HepG2 (cell line): ENCODE measurements around the gene C20orf96. TPM values are rescaled to one million over a fixed set of nuclear protein-coding genes. Genes with fewer than 3 reads are reported as not detected.
A peak's percentile ranks its signal among the peaks of the same experiment; 100 is the strongest.

ENCODE experiments used
- KAT7 ChIP-seq: IDR thresholded peaks from 2 replicates; pipeline ENCODE4 v1.6.1; 2018; ENCODE audit warnings: borderline replicate concordance, missing compliant biosample characterization
- PRPF4 ChIP-seq: fragments of 200-400 bp; formaldehyde crosslinking; IDR thresholded peaks from 2 replicates; pipeline ENCODE4 v1.6.1; 2016; ENCODE audit warnings: low read length, low read depth; ENCODE audit not compliant: poor library complexity, severe bottlenecking
- SNRNP70 ChIP-seq: fragments of 200-400 bp; formaldehyde crosslinking; IDR thresholded peaks from 2 replicates; pipeline ENCODE4 v1.6.1; 2017; ENCODE audit warnings: mild to moderate bottlenecking, low read depth, low read length, moderate library complexity
- SOX5 ChIP-seq: IDR thresholded peaks from 2 replicates; pipeline ENCODE4 v1.6.1; 2016; ENCODE audit warnings: borderline replicate concordance
- SPEN ChIP-seq: sonication (generic); formaldehyde crosslinking; IDR thresholded peaks from 2 replicates; pipeline ENCODE4 v1.5.1; 2020; ENCODE audit warnings: low read depth, mild to moderate bottlenecking, missing genetic modification reagents
- SRSF4 ChIP-seq: fragments of 200-400 bp; formaldehyde crosslinking; IDR thresholded peaks from one replicate; pipeline ENCODE4 v1.6.1; 2018; ENCODE audit warnings: mild to moderate bottlenecking, low read depth, low read length, moderate library complexity; ENCODE audit not compliant: poor library complexity, severe bottlenecking
- SUZ12 ChIP-seq: fragments of 150-350 bp; IDR thresholded peaks from 2 replicates; pipeline ENCODE4 v1.6.1; 2014; ENCODE audit warnings: low read depth, low read length
- THYN1 ChIP-seq: sonication (generic); formaldehyde crosslinking; IDR thresholded peaks from 2 replicates; pipeline ENCODE4 v1.8.1; 2023; ENCODE audit warnings: low read depth, mild to moderate bottlenecking, moderate library complexity, missing genetic modification reagents, borderline replicate concordance
- ZC3H13 ChIP-seq: sonication (generic); formaldehyde crosslinking; IDR thresholded peaks from 2 replicates; pipeline ENCODE4 v1.8.1; 2023; ENCODE audit warnings: mild to moderate bottlenecking, missing genetic modification reagents, moderate library complexity
- ZNF354B ChIP-seq: sonication (generic); formaldehyde crosslinking; IDR thresholded peaks from 2 replicates; pipeline ENCODE4 v1.8.0; 2022; ENCODE audit warnings: mild to moderate bottlenecking, missing genetic modification reagents
- ZNF652 ChIP-seq: IDR thresholded peaks from 2 replicates; pipeline ENCODE4 v1.6.1; 2016; ENCODE audit warnings: low read depth, borderline replicate concordance
- ZNF775 ChIP-seq: sonication (generic); formaldehyde crosslinking; IDR thresholded peaks from 2 replicates; pipeline ENCODE4 v1.4.0; 2020; ENCODE audit warnings: missing genetic modification reagents, mild to moderate bottlenecking, moderate library complexity, borderline replicate concordance
- ZNF780A ChIP-seq: sonication (generic); formaldehyde crosslinking; IDR thresholded peaks from 2 replicates; pipeline ENCODE4 v1.8.0; 2022; ENCODE audit warnings: mild to moderate bottlenecking, missing genetic modification reagents, moderate library complexity
- polyA plus RNA-seq, 8 experiments: library from polyadenylated mRNA; depleted of rRNA in 3 of 8; stranded (reverse) in 7 of 8; unstranded in 1 of 8; fragments of >200 nt; fragmentation: Illumina TruSeq in 4 of 8; extraction: Trizol in 4 of 8; gene quantifications; 2 replicates each; pipeline versions ENCODE4 v1.2.1 to v1.2.3, GENCODE V29; 2011 to 2016; ENCODE audit warnings: low read depth in 4 of 8, missing spikeins in 1 of 8, mixed read lengths in 1 of 8; ENCODE audit not compliant: insufficient read depth in 1 of 8
- total RNA-seq, 5 experiments: library from RNA; depleted of rRNA; stranded (reverse); fragments of >200 nt; fragmentation: Illumina TruSeq; extraction: Trizol; gene quantifications; 2 replicates each; pipeline ENCODE4 v1.2.3, GENCODE V29; 2016; ENCODE audit warnings: low read depth in 1 of 5
- TF ChIP-seq, protein P1 (sequence below), 2 experiments: sonication (generic) in 1 of 2; formaldehyde crosslinking in 1 of 2; IDR thresholded peaks; 2 replicates each; pipeline versions ENCODE4 v1.5.1 to v1.6.1; 2011 to 2020; ENCODE audit warnings: borderline replicate concordance in 1 of 2, low read depth in 1 of 2, low read length in 1 of 2, mild to moderate bottlenecking in 1 of 2, missing genetic modification reagents in 1 of 2, moderate library complexity in 1 of 2
- TF ChIP-seq, protein P2 (sequence below): sonication (generic); formaldehyde crosslinking; IDR thresholded peaks from 2 replicates; pipeline ENCODE4 v1.4.0; 2020; ENCODE audit warnings: missing genetic modification reagents
- TF ChIP-seq, protein P3 (sequence below): sonication (generic); formaldehyde crosslinking; IDR thresholded peaks from 2 replicates; pipeline ENCODE4 v1.9.0; 2021; ENCODE audit warnings: missing genetic modification reagents, mild to moderate bottlenecking, borderline replicate concordance
- TF ChIP-seq, protein P4 (sequence below): sonication (generic); formaldehyde crosslinking; IDR thresholded peaks from 2 replicates; pipeline ENCODE4 v1.4.0; 2020; ENCODE audit warnings: missing genetic modification reagents

C20orf96 gene
- total and polyA plus RNA-seq, 2 of the 13 experiments (the other 11 are each of a cell fraction or from before 2014, with no cell fraction given), result 3.8 to 20.6 TPM

DNA sequence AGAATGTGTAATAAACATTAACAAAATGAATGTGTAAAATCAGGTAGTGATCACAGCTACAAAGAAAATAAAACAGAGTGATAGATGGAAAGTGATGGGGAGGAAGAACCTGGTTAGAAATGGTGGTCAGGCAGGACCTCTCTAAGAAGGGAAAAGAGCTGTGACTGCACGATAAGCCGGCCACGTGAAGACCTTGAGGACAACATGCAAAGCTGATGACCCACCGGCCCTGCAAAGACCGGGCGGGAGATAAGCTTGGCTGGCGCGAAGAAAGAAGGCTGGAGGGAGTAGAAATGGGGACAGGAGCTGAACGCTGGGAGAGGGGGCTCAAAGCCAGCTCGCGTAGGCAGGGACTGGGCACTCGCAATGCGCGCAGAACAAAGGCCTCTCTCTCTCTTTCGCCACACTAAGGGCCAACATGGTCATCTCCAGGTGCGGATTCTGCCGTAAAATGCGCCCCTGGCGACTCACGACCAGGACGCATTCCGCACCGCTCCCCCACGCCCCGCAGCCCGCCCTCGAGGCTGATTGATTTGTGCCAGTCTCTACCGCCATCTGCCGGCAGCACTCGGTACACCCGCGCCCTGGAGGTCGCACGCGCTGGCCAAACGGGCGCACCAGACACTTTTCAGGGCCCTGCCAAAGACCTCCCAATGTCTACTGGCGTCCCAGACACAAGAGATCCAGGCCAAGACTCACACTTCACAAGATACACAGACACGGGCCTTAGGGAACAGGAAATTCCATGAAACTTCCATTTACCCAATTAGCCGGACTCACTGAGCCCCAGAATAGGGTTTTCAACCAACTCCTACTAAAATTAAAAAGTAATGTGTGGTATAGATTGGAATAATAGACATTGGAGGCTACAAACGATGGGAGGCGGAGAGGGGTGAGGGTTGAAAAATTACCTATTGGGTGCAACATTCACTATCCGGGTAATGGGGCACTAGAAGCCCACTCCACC, 23.7 kb downstream of the C20orf96 start (continued):
- TF ChIP-seq SOX5 (CRISPR knock-in tag), result peak; percentile 74
- TF ChIP-seq, protein P1, sequence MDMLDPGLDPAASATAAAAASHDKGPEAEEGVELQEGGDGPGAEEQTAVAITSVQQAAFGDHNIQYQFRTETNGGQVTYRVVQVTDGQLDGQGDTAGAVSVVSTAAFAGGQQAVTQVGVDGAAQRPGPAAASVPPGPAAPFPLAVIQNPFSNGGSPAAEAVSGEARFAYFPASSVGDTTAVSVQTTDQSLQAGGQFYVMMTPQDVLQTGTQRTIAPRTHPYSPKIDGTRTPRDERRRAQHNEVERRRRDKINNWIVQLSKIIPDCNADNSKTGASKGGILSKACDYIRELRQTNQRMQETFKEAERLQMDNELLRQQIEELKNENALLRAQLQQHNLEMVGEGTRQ (IDR thresholded peaks at IDR 0.05; ENCODE audit: low read depth, low read length), result peak; percentile 19; the same call in 1 of the 2 replicates
- TF ChIP-seq, protein P1 (CRISPR knock-in tag; IDR thresholded peaks at IDR 0.05; ENCODE audit: borderline replicate concordance), result peak; percentile 62
- TF ChIP-seq, protein P2, sequence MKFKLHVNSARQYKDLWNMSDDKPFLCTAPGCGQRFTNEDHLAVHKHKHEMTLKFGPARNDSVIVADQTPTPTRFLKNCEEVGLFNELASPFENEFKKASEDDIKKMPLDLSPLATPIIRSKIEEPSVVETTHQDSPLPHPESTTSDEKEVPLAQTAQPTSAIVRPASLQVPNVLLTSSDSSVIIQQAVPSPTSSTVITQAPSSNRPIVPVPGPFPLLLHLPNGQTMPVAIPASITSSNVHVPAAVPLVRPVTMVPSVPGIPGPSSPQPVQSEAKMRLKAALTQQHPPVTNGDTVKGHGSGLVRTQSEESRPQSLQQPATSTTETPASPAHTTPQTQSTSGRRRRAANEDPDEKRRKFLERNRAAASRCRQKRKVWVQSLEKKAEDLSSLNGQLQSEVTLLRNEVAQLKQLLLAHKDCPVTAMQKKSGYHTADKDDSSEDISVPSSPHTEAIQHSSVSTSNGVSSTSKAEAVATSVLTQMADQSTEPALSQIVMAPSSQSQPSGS (CRISPR knock-in tag), result peak; percentile 84
- peak; percentile 91 for TF ChIP-seq ZNF775 (CRISPR knock-in tag)
- no peak for TF ChIP-seq SNRNP70
- TF ChIP-seq SPEN (CRISPR knock-in tag), result peak; percentile 83
- peak; percentile 93; the same call in 1 of the 2 replicates for TF ChIP-seq KAT7 (CRISPR knock-in tag)
- TF ChIP-seq ZNF780A, result peak; percentile 94
- TF ChIP-seq, protein P3, sequence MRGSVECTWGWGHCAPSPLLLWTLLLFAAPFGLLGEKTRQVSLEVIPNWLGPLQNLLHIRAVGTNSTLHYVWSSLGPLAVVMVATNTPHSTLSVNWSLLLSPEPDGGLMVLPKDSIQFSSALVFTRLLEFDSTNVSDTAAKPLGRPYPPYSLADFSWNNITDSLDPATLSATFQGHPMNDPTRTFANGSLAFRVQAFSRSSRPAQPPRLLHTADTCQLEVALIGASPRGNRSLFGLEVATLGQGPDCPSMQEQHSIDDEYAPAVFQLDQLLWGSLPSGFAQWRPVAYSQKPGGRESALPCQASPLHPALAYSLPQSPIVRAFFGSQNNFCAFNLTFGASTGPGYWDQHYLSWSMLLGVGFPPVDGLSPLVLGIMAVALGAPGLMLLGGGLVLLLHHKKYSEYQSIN (CRISPR knock-in tag), result no peak
- no peak for TF ChIP-seq SRSF4
- peak; percentile 94 for TF ChIP-seq ZC3H13 (CRISPR knock-in tag)
- peak; percentile 23; the same call in 1 of the 2 replicates for TF ChIP-seq SUZ12
- peak; percentile 98; the same call in 1 of the 2 replicates for TF ChIP-seq THYN1 (CRISPR knock-in tag)
- TF ChIP-seq ZNF354B (CRISPR knock-in tag), result peak; percentile 99
- TF ChIP-seq, protein P4, sequence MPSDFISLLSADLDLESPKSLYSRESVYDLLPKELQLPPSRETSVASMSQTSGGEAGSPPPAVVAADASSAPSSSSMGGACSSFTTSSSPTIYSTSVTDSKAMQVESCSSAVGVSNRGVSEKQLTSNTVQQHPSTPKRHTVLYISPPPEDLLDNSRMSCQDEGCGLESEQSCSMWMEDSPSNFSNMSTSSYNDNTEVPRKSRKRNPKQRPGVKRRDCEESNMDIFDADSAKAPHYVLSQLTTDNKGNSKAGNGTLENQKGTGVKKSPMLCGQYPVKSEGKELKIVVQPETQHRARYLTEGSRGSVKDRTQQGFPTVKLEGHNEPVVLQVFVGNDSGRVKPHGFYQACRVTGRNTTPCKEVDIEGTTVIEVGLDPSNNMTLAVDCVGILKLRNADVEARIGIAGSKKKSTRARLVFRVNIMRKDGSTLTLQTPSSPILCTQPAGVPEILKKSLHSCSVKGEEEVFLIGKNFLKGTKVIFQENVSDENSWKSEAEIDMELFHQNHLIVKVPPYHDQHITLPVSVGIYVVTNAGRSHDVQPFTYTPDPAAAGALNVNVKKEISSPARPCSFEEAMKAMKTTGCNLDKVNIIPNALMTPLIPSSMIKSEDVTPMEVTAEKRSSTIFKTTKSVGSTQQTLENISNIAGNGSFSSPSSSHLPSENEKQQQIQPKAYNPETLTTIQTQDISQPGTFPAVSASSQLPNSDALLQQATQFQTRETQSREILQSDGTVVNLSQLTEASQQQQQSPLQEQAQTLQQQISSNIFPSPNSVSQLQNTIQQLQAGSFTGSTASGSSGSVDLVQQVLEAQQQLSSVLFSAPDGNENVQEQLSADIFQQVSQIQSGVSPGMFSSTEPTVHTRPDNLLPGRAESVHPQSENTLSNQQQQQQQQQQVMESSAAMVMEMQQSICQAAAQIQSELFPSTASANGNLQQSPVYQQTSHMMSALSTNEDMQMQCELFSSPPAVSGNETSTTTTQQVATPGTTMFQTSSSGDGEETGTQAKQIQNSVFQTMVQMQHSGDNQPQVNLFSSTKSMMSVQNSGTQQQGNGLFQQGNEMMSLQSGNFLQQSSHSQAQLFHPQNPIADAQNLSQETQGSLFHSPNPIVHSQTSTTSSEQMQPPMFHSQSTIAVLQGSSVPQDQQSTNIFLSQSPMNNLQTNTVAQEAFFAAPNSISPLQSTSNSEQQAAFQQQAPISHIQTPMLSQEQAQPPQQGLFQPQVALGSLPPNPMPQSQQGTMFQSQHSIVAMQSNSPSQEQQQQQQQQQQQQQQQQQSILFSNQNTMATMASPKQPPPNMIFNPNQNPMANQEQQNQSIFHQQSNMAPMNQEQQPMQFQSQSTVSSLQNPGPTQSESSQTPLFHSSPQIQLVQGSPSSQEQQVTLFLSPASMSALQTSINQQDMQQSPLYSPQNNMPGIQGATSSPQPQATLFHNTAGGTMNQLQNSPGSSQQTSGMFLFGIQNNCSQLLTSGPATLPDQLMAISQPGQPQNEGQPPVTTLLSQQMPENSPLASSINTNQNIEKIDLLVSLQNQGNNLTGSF, result peak; percentile 78
- no peak for TF ChIP-seq PRPF4
- no peak for TF ChIP-seq ZNF652 (CRISPR knock-in tag)
